ENCODE results near the gene DHX16. TPM values are rescaled to one million over a fixed set of nuclear protein-coding genes. Genes with fewer than 3 reads are reported as not detected.

DHX16 gene
- total and polyA plus RNA-seq, 2 of the 4 experiments (the other 2 are of a cell fraction), result 47.9 to 48.4 TPM

DNA sequence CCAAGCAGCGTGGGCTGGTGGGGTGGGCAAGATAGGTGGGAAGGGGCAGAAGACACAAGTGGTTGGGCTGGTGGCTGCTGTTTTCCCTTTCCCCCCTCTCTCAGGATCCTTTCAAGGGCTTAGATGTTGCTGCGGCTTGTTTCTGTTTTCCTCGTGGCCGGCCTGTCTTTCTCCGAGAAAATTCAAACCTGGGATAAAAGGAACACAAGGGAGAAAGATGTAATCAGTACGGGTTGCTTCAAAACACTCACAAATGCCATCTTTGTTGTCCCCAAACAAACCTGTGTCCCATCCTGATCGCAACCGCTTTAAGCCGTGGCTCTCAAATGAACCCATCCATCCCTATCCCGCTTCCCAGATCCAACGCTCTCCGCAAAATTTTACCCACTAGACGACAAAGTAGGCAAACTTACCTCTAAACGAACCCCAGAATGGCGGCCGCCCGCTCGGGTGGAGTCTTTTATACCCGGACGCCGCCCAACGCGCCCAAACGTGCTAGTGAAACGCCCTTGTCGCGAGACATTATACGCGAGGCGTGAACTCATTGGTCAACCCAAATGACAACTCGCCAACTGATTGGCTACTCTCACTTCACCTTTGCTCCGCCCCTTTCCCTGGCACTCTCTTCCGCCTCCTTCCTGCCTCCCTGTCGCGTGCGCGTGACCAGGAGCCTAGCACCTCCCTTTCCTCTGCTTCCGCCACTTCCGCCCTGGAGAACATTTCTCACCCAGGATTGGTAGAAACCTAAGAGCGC is 55.8 kb downstream of the DHX16 start, which contains the start of gene PPP1R10 (continued):
- TF ChIP-seq, protein P1, sequence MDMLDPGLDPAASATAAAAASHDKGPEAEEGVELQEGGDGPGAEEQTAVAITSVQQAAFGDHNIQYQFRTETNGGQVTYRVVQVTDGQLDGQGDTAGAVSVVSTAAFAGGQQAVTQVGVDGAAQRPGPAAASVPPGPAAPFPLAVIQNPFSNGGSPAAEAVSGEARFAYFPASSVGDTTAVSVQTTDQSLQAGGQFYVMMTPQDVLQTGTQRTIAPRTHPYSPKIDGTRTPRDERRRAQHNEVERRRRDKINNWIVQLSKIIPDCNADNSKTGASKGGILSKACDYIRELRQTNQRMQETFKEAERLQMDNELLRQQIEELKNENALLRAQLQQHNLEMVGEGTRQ (IDR thresholded peaks at IDR 0.05; ENCODE audit: low read depth, low read length), result peak; percentile 81
- TF ChIP-seq, protein P2, sequence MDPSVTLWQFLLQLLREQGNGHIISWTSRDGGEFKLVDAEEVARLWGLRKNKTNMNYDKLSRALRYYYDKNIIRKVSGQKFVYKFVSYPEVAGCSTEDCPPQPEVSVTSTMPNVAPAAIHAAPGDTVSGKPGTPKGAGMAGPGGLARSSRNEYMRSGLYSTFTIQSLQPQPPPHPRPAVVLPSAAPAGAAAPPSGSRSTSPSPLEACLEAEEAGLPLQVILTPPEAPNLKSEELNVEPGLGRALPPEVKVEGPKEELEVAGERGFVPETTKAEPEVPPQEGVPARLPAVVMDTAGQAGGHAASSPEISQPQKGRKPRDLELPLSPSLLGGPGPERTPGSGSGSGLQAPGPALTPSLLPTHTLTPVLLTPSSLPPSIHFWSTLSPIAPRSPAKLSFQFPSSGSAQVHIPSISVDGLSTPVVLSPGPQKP (IDR thresholded peaks at IDR 0.05; ENCODE audit: borderline replicate concordance, low read depth, low read length), result no peak
- peak; percentile 98 for TF ChIP-seq BHLHE40 (IDR thresholded peaks at IDR 0.05; ENCODE audit: low read depth, low read length)

All from IMR-90 (cell line).